Heart right ventricle (tissue), 16 donors: ENCODE results near the gene MAP3K15. TPM values are rescaled to one million over a fixed set of nuclear protein-coding genes. Genes with fewer than 3 reads are reported as not detected.

Experiments used
- ATAC-seq, 8 donors: fragments of 200-7000 bp; cut with Tn5 transposase; one replicate each; pipeline ENCODE4 v1.9.1; 2020; ENCODE audit warnings: mild to moderate bottlenecking in 8 of 8, moderate library complexity in 8 of 8, moderate number of reproducible peaks in 1 of 8
- DNase-seq, 2 donors: peaks; one replicate each; pipeline ENCODE4 v3.0.0-alpha.2; 2020
- H3K27ac ChIP-seq, 10 donors: fragments of 200-600 bp; sonication (generic) in 2 of 10; one replicate each; pipeline versions ENCODE4 v1.5.0 to v1.8.0; 2020 to 2022; ENCODE audit warnings: mild to moderate bottlenecking in 3 of 10
- H3K27me3 ChIP-seq, 7 donors: fragments of 200-600 bp; one replicate each; pipeline ENCODE4 v1.8.0; 2021 to 2022; ENCODE audit warnings: mild to moderate bottlenecking in 2 of 7
- H3K36me3 ChIP-seq, 9 donors: fragments of 200-600 bp; sonication (generic) in 1 of 9; one replicate each; pipeline versions ENCODE4 v1.5.0 to v1.8.0; 2020 to 2022; ENCODE audit warnings: mild to moderate bottlenecking in 2 of 9
- H3K4me1 ChIP-seq, 9 donors: fragments of 200-600 bp; sonication (generic) in 1 of 9; one replicate each; pipeline versions ENCODE4 v1.5.0 to v1.8.0; 2020 to 2022; ENCODE audit warnings: mild to moderate bottlenecking in 4 of 9
- H3K4me3 ChIP-seq, 10 donors: fragments of 200-600 bp; sonication (generic) in 2 of 10; one replicate each; pipeline versions ENCODE4 v1.5.0 to v1.8.0; 2020 to 2022; ENCODE audit warnings: mild to moderate bottlenecking in 7 of 10, moderate library complexity in 2 of 10
- H3K9me3 ChIP-seq, 11 donors: fragments of 200-600 bp in 10 of 11; sonication (generic) in 2 of 11; one replicate each; pipeline versions ENCODE4 v1.5.0 to v1.8.0; 2013 to 2022; ENCODE audit warnings: mild to moderate bottlenecking in 2 of 11, control low read depth in 1 of 11, moderate library complexity in 1 of 11
- CTCF ChIP-seq, 9 donors: fragments of 200-600 bp; sonication (generic) in 2 of 9; IDR thresholded peaks; one replicate each; pipeline versions ENCODE4 v1.5.0 to v1.8.0; 2021 to 2022; ENCODE audit warnings: antibody characterized with exemption in 9 of 9, mild to moderate bottlenecking in 5 of 9, moderate library complexity in 1 of 9
- WGBS, 2 donors: extraction: QIAGEN DNeasy Blood & Tissue Kit; methylation state at CpG; one replicate each; pipeline ENCODE4 v1.1.7; 2013; ENCODE audit warnings: inconsistent platforms in 1 of 2; 5-methylcytosine and 5-hydroxymethylcytosine counted together
- intact Hi-C, 10 donors: fragments of 100-400 bp; cut with DNase I; formaldehyde crosslinking; loops; one replicate each; pipeline versions ENCODE4 v1.11.1 to v1.14.2; 2022
- polyA plus RNA-seq, 2 donors: library from polyadenylated mRNA; stranded (reverse); fragments of 200-250 nt; gene quantifications; one replicate each; pipeline ENCODE4 v1.2.3, GENCODE V29; 2013
- total RNA-seq, 10 donors: library from RNA; stranded (reverse); fragmentation: NEBNext Ultra II Directional in 3 of 10; extraction: Animal tissue kit (Norgen Biotek cat#: 25700) in 3 of 10; gene quantifications; one replicate each; pipeline versions ENCODE4 v1.2.1 to v1.2.4, GENCODE V29; 2021 to 2023
- donor health status: Arrhythmogenic right ventricular cardiomyopathy.
- donor health status: ischemic (EF 13 %, LVEDD 7.1; RV severe dilation, severe dysfunction).
- donor health status: healthy with polysubstance abuse.
- donor health status: DM: no; HTN: yes; CAD: no.
- donor health status: DM: no; HTN: no; CAD: no.
- donor health status: ischemic (EF 25% LVEDD 6.9; RV normal size, moderate dysfunction).
- donor health status: ischemic (EF 25% LVEDD 5.7; RV mildly dilated, moderate dysfunction).
- donor health status: healthy.
- donor health status: DM: yes; HTN: yes; CAD: no.
- donor health status: Ischemic cardiomyopathy.
- donor health status: ischemic (EF 35%, LVEDD 5.7; RV mildly dilated, moderate dysfunction).
- donor health status: nonischemic (EF 11% LVEDD 7.7; RV severe dilation, severe dysfunction).
- donor health status: DM: yes; HTN: yes; CAD: no.
- donor health status: PGD.
- donor health status: ischemic (EF 29% LVEDD 5.4; RV normal size, mild dysfunction).
- donor health status: nonischemic (EF 23%, LVEDD 6.1; RV moderate dilation, normal function).

MAP3K15 gene
- total and polyA plus RNA-seq, 12 donors = 0.13 to 0.23 (median 0.22) TPM; not detected in 9

- Histone ChIP-seq H3K27ac (no peak overlapping the region), H3K4me3 (no peak overlapping the region), H3K4me1 (no peaks in the 10 kb centered on the region), H3K9me3 (no peaks in the 10 kb centered on the region), H3K27me3 (no peaks in the 10 kb centered on the region), H3K36me3 (peaks cover 0 to 99% (median 0%) of the 10 kb centered on the region in 9 donors)
- TF ChIP-seq CTCF (IDR thresholded peaks at IDR 0.05) = no peak
- no peak for DNase-seq
- intact Hi-C loops = no loop called here
- no peak for ATAC-seq
- WGBS, 2 donors = 88 to 93% methylated on average over 7 of the region's 7 CpGs
Observed at GRCh38 chrX:19358521-19358920, 156.8 kb downstream of the MAP3K15 start.

GRCh38 chrX:19354625-19355024 is 160.7 kb downstream of the MAP3K15 start:
- Histone ChIP-seq H3K9me3 (no peaks in the 10 kb centered on the region), H3K36me3 (peaks cover 0 to 100% (median 7%) of the 10 kb centered on the region in 9 donors), H3K4me3 (no peak overlapping the region), H3K27ac (no peak overlapping the region), H3K27me3 (no peaks in the 10 kb centered on the region), H3K4me1 (peaks cover 0 to 8% (median 0%) of the 10 kb centered on the region in 9 donors)
- DNase-seq = no peak
- TF ChIP-seq CTCF (IDR thresholded peaks at IDR 0.05) = no peak
- peak in 1 of 8 donors; percentile 41 for ATAC-seq
- intact Hi-C loops = no loop called here
- 85 to 86% methylated on average over 6 of the region's 6 CpGs for WGBS, 2 donors

- intact Hi-C loops = no loop called here
- WGBS, 2 donors = 69 to 81% methylated on average over 8 of the region's 8 CpGs
Observed at GRCh38 chrX:19350941-19351384, 164.3 kb downstream of the MAP3K15 start.

GRCh38 chrX:19349264-19349663 is 166.0 kb downstream of the MAP3K15 start:
- Histone ChIP-seq H3K27me3 (no peaks in the 10 kb centered on the region), H3K4me1 (peaks cover 0 to 38% (median 6%) of the 10 kb centered on the region in 9 donors), H3K36me3 (peaks cover 0 to 54% (median 7%) of the 10 kb centered on the region in 9 donors), H3K27ac (no peak overlapping the region), H3K4me3 (no peak overlapping the region), H3K9me3 (no peaks in the 10 kb centered on the region)
- TF ChIP-seq CTCF (IDR thresholded peaks at IDR 0.05) = no peak
- intact Hi-C loops = no loop called here
- WGBS, 2 donors = 67 to 73% methylated on average over 2 of the region's 2 CpGs
- DNase-seq = no peak
- no peak for ATAC-seq

More at GRCh38 chrX:19350941-19351384, 164.3 kb downstream of the MAP3K15 start:
- no peaks in the 10 kb centered on the region for H3K9me3 ChIP-seq
- no peak for TF ChIP-seq CTCF (IDR thresholded peaks at IDR 0.05)
- H3K4me3 ChIP-seq = no peak overlapping the region
- H3K27ac ChIP-seq = no peak overlapping the region
- H3K4me1 ChIP-seq = peaks cover 0 to 24% (median 3%) of the 10 kb centered on the region in 9 donors
- DNase-seq (no peak), ATAC-seq (no peak)
- H3K27me3 ChIP-seq = no peaks in the 10 kb centered on the region
- H3K36me3 ChIP-seq = peaks cover 0 to 71% (median 7%) of the 10 kb centered on the region in 9 donors
